ENCODE measurements around the gene NUAK2.

NUAK2 gene

DNA sequence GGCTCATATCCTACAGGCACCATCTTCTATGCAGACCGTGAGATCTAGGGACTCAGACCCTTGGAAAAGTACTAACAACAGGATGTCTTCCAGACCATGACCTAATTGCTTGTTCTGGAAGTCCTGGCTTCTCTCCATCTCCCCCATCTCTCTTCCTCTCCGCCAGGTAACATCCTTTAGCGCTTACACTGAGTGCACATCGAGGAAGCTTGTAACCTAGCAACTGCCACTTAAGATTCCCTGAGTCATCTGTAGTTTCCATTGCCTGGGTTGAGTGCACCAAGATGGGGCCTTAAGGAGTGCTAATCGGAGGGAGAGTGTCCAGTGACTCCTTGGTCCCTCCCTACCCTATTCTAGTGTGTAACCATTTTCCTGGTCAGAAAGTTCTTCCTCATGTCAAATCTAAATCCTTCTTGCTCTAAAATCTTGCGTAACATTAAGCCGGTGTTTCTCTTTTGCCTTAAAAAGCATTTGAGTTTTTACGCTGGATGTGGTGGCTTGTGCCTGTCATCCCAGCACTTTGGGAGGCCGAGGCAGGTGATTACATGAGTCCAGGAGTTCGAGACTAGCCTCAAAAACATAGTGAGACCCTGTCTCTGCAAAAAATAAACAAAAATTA, 25.5 kb upstream of the NUAK2 start:
- no peak for DNase-seq (ENCODE audit: low read depth in 2 of 2, low spot score in 1 of 2)

DNA sequence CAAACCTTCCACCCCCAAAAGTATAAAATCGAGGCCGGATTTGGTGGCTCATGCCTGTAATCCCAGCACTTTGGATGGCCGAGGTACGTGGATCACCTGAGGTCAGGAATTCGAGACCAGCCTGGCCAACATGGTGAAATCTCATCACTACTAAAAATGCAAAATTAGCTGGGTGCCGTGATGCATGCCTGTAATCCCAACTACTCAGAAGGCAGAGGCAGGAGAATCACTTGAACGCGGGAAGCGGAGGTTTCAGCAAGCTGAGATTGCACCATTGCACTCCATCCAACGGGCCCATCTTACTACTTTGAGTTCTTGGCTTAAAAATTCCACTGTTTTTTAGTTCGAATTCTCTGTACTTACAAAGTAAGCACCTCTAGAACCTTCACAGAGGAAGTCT, 24.2 kb upstream of the NUAK2 start:
- no peak for DNase-seq (ENCODE audit: low read depth in 2 of 2, low spot score in 1 of 2)

DNA sequence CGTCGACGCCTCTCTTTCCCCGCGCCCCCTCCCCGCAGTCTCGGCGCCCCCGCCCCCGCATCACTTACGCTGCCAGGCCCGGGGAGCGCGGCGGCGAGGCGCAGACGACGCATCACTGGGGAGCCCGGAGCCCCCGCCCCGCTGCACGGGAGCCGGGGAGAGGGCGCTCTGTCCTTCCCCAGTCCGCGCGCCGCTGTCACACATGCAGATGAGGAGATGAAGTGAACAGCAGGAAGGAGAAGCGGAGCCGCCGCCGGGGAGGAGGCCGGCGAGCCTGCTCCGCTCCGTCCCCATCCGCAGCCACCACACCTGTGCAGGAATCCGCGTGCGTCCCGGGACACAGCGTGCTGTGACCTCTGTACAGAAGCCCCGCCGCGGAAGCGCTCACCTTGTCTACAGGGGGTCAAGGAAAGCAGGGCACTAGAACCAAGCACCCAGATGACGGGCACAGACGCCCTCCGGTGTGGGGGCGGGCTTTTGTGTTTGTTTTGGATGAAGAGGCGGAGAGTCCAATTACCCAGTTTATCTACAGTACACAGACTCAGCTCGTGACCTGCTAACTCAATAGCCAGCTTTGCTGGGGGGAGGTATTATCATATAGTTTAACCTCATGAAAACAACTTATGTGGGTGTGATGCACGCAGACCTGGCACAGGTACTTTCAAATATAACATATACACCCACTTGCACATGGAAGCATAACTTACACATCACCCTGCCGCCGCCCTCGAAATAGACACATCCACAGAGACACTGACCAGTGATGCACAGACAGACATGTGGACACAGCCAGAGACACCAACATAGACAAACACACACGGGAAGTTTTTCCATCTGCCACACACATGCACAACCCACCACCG, 22.8 kb upstream of the NUAK2 start:
- no peak for DNase-seq (ENCODE audit: low read depth in 2 of 2, low spot score in 1 of 2)

DNA sequence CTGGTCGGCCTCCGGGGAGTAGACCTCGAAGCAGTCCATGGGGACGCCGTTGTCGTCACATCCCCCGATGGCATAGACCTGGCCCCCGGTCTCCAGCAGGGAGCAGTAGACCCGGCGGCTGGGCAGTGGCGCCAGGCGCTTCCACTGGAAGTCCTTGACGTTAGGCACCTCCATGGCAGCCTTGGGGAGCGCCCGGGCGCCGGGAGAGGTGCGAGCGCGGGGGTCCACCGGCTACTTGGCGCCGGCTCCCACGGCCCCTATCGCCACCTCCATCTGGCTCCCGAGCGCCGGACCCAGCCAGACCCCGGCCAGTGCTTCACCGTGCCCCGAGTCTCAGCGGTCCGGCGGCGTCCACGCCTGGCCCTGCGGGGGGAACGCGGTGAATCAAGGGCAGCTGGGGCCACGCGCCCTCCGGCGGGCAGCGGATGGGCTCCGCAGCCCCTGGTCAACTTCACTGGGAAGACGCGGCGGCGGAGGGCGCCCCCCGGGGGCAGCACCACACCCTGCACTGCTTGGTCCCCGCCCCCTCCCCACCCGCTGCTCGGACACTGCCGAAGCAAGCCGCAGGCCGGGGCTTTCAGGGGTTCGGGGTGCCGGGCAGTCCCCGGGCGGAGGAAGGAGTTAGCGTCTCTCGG, 22.0 kb upstream of the NUAK2 start:
- DNase-seq (ENCODE audit: low read depth in 2 of 2, low spot score in 1 of 2), result no peak

DNA sequence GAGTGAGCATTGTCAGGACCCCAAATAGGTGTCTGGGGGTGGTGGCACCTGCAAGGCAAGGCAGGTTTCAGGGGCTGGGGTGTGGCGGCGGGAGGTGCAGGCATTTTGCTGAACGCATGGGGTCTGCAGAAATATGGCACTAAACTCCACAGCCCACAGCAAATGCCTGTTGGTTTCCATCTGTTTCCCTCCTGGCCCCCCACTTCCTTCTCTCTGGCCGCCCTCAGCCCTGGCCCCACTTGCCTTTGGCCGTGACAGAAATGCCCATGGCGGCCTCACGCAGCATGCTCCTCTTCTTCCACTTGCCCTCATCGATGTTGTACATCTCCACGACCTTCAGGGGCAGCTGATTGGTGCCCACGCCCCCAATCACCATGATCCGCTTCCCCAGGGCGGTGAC, 21.4 kb upstream of the NUAK2 start:
- no peak for DNase-seq (ENCODE audit: low read depth in 2 of 2, low spot score in 1 of 2)

DNA sequence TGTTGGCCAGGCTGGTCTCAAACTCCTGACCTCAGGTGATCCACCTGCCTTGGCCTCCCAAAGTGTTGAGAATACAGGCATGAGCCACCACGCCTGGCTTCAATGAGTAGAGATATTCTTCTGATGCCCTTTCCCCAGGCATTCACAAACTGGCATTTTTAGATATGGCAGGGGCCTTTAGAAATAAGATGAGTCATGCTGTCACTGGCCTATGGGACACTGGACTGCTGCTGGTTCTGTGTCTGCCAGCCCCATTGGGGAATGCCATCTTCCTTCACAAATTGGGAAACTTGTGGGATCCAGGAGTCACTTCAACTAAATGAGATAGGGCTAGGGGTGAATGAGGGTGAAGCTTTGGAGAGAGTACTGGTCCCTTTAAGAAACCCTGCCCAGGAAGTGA, 19.1 kb upstream of the NUAK2 start:
- DNase-seq (ENCODE audit: low read depth in 2 of 2, low spot score in 1 of 2), result no peak

DNA sequence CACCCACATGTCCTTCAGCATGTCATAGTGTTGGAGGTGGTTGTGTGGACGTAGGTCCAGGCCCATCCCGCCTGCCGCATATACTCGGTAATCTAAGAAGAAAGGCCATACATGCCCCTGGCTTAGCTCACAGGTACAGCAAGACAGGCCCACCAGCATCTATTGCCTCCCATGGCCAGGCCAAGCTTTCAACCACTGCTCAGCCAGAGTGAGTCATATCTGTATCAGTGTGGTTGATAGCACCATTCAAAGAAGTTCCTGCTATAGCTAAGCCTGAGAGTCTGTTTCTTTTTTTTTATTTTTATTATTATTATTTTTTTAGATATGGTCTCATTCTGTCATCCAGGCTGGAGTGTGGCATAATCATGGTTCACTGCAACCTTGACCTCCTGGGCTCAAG, 18.2 kb upstream of the NUAK2 start:
- DNase-seq (ENCODE audit: low read depth in 2 of 2, low spot score in 1 of 2), result no peak

DNA sequence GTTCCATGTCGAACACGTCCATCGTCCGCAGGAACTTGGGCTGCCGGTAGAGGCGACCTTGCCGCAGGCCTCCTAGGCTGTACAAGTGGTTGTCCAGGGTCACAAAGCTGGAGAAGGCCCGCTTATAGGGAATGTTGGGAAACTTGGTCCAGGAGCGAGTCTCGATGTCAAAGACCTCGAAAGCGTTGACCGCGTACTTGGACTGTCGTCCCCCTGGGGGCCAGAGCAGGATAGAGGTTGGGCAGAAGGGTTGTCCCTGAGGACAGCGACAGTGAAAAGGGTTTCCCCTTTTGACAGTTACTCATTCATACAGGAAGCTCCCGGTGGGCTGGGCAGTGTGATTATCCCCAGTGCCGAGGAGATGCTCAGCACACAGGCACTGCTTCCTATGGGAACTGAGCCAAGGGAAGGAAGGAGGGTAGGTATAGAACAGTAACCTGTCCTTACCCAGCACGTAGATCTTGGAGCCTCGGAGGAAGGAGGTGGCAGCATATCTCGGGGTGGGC, 17.7 kb upstream of the NUAK2 start:
- no peak for DNase-seq (ENCODE audit: low read depth in 2 of 2, low spot score in 1 of 2)

DNA sequence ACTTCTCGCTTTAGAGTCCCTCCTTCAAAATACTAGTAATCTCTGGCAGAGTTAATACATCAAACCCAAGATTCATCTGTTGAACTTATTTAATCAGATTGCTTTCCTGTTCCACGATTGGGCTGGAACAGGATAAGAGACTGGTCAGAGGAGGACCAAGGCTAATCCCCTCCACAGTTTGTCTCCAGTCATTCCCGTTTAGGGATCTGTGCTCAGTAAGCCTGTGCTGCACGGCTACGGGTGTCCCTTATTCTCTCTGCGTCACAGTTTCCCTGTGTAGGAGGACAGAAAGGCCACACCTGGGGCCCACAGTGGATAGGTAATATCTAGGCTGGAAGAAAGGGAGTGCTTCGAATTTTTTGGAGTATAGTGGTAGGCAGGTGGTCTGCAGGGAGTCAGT, 16.5 kb upstream of the NUAK2 start:
- DNase-seq (ENCODE audit: low read depth in 2 of 2, low spot score in 1 of 2), result no peak

DNA sequence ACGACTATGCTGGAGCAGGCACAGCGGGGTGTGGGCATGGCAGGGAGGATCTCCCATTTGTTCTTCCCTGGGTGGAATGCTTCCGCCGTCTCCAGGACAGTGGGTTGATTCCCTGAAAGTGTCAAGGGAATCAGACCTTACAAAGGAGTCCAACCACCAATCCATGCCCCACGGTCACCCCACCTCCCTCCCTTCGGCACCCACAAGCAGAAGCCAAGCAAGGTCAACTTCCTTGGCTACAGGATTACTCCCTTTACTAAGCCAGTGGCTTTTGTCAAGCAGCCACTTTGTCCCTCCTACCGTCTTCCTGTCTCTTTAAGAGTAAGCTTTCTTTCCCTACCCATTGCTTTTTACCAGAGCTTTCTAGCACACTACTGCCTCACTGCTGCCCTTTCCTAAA, 15.9 kb upstream of the NUAK2 start:
- DNase-seq (ENCODE audit: low read depth in 2 of 2, low spot score in 1 of 2), result no peak

DNA sequence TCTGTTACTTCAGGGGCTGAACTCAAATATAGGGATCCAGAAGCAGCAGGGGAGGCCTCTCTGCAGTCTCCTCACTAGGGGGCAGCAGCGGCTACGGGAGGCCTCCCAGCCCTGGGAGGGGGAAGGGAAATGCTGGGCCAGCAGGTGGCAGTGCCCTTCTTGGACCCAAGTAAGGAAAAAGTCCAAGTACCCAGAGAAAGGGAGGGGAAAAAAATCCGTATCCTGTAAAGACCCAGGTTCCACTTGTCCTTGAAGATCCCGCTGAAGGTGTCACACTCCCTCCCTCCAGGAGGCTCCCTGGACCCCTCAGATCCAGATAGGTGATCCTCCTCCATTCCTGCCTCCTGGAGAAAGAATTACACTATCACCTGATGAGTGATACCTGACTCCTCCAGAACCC, 14.1 kb upstream of the NUAK2 start:
- DNase-seq (ENCODE audit: low read depth in 2 of 2, low spot score in 1 of 2), result peak in 1 of 2 donors; percentile 56

DNA sequence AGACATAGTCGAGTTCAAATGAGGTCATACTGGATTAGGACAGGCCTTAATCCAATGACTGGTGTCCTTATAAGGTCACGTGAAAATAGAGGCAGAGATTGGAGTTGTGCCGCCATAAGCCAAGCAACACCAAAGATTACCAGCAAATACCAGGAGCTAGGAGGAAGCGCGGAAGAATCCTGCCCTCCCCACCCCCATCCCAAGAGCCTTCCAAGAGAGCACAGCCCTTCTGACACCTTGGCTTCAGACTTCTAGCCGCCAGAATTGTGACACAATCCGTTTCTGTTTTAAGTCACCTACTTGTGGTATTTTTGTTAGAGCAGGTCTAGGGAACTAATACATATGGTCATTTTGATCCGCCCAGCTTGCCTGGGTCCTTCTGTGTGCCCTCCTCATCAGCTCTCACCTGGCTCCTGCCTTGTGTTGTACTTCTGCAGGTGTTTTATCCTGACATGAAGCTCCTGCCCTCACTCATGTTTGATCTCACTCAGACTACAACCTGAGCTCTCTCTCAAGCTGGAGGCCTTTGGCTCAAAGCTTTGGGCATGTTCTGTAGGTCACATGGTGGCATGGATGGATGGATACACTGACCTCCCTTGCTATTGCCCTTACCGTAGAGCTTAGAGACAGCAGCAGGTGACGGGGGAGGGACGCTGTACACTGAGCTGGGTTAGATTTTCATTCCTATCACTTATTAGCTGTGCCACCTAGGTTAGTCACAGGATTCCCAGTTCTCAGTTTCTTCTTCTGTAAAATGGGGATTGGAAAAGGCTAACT, 10.7 kb upstream of the NUAK2 start:
- no peak for DNase-seq (ENCODE audit: low read depth in 2 of 2, low spot score in 1 of 2)

DNA sequence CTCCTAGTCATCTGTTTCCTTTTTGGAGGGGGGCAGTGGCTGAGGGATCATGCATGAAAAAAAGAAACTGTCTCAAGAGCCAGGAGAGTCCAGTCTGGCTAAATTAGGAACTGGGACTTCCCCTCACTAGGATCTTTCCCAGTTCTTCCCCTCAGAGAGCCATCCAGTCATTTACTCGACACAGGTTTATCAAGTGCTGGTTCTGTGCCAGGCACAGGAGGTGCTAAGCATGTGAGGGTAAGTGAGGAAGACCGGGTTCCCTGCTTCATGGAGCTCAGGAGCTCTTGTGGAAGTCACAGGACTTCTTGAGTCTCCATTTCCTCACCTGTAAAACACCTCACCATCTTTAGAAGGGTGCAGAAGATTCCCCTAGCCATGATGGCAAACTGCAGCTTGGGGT, 8.6 kb upstream of the NUAK2 start:
- DNase-seq (ENCODE audit: low read depth in 2 of 2, low spot score in 1 of 2), result no peak

DNA sequence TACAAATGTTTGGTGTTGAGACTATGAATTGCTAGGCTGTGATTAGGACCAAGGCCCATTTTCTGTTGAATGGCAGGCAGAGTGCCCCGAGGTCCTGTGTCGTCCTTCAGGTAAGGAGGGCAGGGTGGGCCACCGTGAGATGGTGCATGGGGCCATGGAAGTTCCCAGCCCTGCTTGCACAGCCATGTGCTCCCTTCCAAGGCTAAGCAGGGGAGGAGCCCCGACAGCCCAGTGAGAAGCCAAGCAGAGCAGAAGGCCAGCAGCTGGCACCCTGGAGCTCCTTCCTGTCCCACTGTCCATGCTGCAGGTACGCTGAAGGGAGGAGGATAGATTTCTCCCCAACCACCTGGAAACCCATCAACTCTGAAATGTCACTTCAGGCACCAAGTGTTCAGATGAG, 8.2 kb upstream of the NUAK2 start:
- no peak for DNase-seq (ENCODE audit: low read depth in 2 of 2, low spot score in 1 of 2)

DNA sequence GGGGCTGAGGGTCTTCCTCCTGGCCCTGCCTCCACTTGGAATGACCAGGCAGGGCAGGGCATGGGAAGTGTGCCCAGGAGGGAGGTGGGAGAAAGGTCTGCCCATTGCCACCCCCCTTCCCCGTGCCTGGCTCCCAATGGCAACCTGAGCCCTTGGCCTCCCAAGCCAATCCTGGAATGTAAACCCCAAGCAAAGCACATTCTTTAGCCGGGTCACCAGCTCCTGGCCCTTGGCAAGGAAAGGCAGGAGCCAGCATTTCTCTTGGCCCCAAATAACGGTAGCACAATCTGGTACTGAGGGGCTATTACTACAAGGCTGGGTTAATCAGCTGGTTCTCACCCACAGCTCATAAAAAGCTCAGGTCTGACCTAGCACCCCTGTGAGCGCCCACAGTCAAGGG, 6.9 kb upstream of the NUAK2 start:
- DNase-seq (ENCODE audit: low read depth in 2 of 2, low spot score in 1 of 2), result no peak

DNA sequence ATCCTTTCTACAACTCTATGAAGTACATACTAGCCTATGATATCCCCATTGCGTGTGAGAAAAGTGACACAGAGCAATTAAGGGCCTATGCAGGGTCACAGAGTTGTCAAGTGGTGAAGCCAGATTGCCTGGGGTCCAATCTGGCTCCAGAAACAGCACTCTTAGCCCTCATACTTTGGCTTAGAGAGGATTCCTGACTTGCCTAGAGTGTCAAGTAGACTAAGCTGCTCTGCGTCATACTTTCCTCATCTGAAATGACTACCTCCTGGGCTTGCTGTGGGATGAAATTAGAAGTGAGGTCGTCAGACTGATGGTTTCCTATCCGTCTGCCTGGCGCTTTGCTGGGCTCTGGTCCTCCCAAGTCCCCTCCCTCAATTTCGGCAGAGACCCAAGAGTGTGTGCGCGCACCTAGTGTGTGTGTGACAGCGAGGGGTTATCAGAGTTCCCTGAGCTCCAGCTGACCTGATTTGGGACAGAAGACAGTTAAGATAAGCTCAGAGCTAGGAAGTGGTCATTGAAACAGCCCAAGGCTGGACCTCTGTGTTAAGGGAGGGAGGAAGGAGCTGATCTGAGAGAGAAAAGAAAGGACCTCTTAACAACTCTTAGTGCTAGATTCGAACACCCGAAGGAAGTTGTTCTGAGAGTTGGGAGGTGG, 5.4 kb upstream of the NUAK2 start:
- DNase-seq (ENCODE audit: low read depth in 2 of 2, low spot score in 1 of 2), result no peak

DNA sequence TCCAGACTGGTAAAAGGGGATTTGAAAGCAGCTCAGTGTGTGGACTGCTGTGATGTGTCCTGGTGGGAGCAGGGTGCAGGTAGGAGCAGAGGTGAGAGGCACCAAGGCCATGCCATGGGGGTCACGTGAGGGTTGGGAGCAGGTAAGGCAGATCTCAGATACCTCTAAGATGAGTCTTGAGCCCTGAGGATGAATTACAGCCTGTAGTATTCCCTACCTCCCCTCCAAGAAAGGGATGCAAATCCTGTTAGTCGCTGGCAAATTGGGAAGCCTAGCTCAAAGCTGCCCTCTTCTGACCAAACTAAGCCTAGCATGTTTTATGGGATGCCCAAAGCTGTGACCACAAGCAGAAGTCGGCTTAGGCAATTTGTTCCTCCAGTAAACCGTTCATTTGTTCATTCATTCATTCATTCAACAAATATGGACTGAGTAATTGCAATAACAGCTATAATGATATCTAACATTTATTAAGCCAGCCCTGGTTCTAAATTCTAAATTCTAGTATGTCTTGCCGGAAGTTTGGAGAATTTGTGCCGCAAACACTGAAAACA, 3.9 kb upstream of the NUAK2 start:
- DNase-seq (ENCODE audit: low read depth in 2 of 2, low spot score in 1 of 2), result no peak

DNA sequence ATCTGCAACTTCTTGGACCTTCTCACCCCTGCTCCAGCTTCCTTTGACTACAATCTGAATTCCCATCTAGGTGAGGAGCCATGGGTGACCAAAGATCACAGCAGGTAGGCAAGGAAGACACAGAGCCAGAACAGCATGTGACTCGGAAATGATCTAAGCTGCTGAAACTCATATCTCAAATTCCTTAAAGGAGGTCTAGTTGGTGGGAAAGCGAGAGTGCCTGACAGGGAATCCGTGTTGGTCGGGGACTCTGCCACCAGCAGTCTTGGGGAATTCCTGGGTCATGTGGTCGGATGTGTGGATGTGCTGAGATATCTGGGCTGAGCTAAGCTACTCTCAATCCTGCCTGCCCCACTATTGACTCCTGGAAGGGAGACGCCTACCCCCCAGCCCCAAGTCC, 3.2 kb upstream of the NUAK2 start:
- DNase-seq (ENCODE audit: low read depth in 2 of 2, low spot score in 1 of 2), result no peak

DNA sequence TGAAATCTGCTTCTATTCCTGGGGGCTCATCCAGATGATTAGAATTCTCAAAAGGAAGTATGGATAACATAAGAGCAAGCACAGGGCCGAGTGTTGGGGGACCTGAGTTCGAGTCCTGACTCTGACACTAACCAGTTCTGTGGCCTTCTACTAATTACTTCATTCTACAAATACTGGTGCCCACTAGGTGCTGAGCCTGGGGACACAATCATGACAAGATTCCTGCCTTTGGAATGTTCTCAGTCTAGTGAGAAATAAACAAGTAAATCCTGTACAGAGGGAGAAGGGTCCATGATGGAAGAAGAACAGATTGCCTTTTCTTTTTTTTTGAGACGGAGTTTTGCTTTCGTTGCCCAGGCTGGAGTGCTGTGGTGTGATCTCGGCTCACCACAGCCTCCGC, 2.2 kb upstream of the NUAK2 start:
- DNase-seq (ENCODE audit: low read depth in 2 of 2, low spot score in 1 of 2), result no peak

DNA sequence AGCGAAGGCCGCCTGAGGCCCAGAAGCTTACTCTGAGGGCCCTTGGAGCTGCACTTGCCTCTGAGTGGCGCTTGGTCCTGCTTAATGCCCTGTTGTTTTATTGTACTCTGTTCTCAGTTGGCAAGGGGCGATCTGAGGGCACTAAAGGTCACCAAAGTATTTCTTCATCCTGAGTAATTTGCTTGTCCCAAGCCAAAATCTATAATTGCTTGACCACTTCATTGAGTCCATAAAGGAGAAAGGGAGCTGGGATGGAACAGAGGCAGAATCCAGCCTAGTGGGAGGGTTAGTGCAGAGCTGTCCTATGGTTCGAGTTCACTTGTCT, 376 bp upstream of the NUAK2 start:
- no peak for DNase-seq (ENCODE audit: low read depth in 2 of 2, low spot score in 1 of 2)
